Measurements from ENCODE around the gene OSER1. TPM values are rescaled to one million over a fixed set of nuclear protein-coding genes. Genes with fewer than 3 reads are reported as not detected.
A peak's percentile ranks its signal among the peaks of the same experiment; 100 is the strongest.

OSER1 gene
- total and polyA plus RNA-seq, 2 of the 8 experiments (the other 6 are each of a cell fraction or from before 2014, with no cell fraction given), result 24.5 to 31.8 TPM

GRCh38 chr20:44212792-44213191 lies 2.2 kb upstream of the OSER1 start:
- Histone ChIP-seq H2BK120ac (replicated peaks; ENCODE audit: low read depth, low read length) (no peak overlapping the region), H3K79me2 (ENCODE audit: control insufficient read depth in 1 of 2, insufficient read depth in 2 of 2, low read length in 2 of 2) (peaks cover 11 to 30% of the 10 kb centered on the region in 2 experiments), H3K79me1 (ENCODE audit: low read depth, low read length) (peaks cover 5% of the 10 kb centered on the region), H4K20me1 (replicated peaks in 1 of 2; ENCODE audit: control insufficient read depth in 1 of 2, insufficient read depth in 2 of 2, low read length in 2 of 2) (peaks cover 4 to 6% of the 10 kb centered on the region in 2 experiments), H2BK20ac (ENCODE audit: low read length) (no peak overlapping the region), H4K91ac (replicated peaks; ENCODE audit: insufficient read length, low read length) (no peak overlapping the region), H3K23ac (ENCODE audit: insufficient read length) (no peak overlapping the region), H2AFZ (ENCODE audit: low read length) (no peak overlapping the region), H2BK5ac (ENCODE audit: low read depth, low read length) (no peak overlapping the region), H3K14ac (ENCODE audit: insufficient read length) (no peak overlapping the region), H3K9me3 (ENCODE audit: insufficient read depth in 2 of 2, low read depth in 1 of 2, low read length in 1 of 2) (no peaks in the 10 kb centered on the region), H3K4me3 (ENCODE audit: extremely low read depth in 1 of 4, insufficient read depth in 2 of 4, low read depth in 3 of 4, low read length in 4 of 4) (no peak overlapping the region), H3K27ac (ENCODE audit: low read depth, low read length) (no peak overlapping the region), H4K8ac (ENCODE audit: extremely low read depth, insufficient read depth, low read length) (no peak overlapping the region), H3K9ac (replicated peaks in 1 of 4; ENCODE audit: extremely low read depth in 1 of 4, low read depth in 3 of 4, low read length in 3 of 4) (no peak overlapping the region), H4K5ac (ENCODE audit: insufficient read length, low read depth, low read length) (no peak overlapping the region), H2BK15ac (ENCODE audit: low read length) (no peak overlapping the region), H3K23me2 (ENCODE audit: low read depth, low read length) (peaks cover 8% of the 10 kb centered on the region), H3K4me2 (ENCODE audit: insufficient read depth in 1 of 2, low read depth in 2 of 2, low read length in 2 of 2) (no peak overlapping the region), H3K27me3 (replicated peaks in 1 of 4; ENCODE audit: control insufficient read depth in 3 of 4, extremely low read depth in 1 of 4, insufficient read depth in 3 of 4, low read length in 3 of 4) (no peaks in the 10 kb centered on the region), H3K56ac (replicated peaks; ENCODE audit: insufficient read length, low read depth, low read length) (no peak overlapping the region), H3K36me3 (ENCODE audit: control insufficient read depth in 2 of 4, insufficient read depth in 4 of 4, low read length in 3 of 4) (no peaks in the 10 kb centered on the region), H3K4me1 (replicated peaks in 1 of 4; ENCODE audit: control insufficient read depth in 3 of 4, insufficient read depth in 4 of 4, low read length in 3 of 4) (peaks cover 1 to 6% (median 5%) of the 10 kb centered on the region in 4 experiments), H3K4ac (replicated peaks; ENCODE audit: insufficient read length, low read depth, low read length) (no peak overlapping the region), H2AK5ac (ENCODE audit: low read depth, low read length) (no peak overlapping the region), H3K18ac (ENCODE audit: extremely low read depth, low read length) (no peak overlapping the region), H2BK12ac (ENCODE audit: low read depth, low read length) (no peak overlapping the region)
- FAIRE-seq (no peak), DNase-seq (ENCODE audit: low read depth in 1 of 2, low spot score in 2 of 2) (peak in 1 of 2 experiments; percentile 0)
- ChIA-PET POLR2A (ENCODE audit: partially characterized antibody) (no interaction called here), CTCF (ENCODE audit: partially characterized antibody) (interaction anchor here (0.8 to 11.2 kb wide), 9 partner anchors 8 to 249 kb away, joined by 3 to 153 read pairs (median 4); partner anchors contain the start of gene FITM2)
- 89% methylated on average over 4 of the region's 4 CpGs; no CpG with 5 or more reads in 1 of the 2 experiments for WGBS, 2 experiments (ENCODE audit: extremely low coverage in 1 of 2, insufficient coverage in 1 of 2, insufficient read length in 1 of 2, insufficient replicate concordance in 2 of 2, low coverage in 1 of 2, low lambda C conversion rate in 2 of 2, missing lambda C conversion rate in 1 of 2)
- TF ChIP-seq SP4 (IDR thresholded peaks at IDR 0.05; ENCODE audit: low read length), result no peak
- no peak for TF ChIP-seq GTF2F1 (IDR thresholded peaks at IDR 0.05; ENCODE audit: borderline replicate concordance, low read depth, low read length)
- TF ChIP-seq POLR2AphosphoS5 (IDR thresholded peaks at IDR 0.05; ENCODE audit: low read depth, low read length), result no peak
- TF ChIP-seq EGR1 (IDR thresholded peaks at IDR 0.05; ENCODE audit: borderline replicate concordance, low read depth, low read length), result no peak
- TF ChIP-seq SIN3A (conservative IDR thresholded peaks at IDR 0.05 in 1 of 2, IDR thresholded peaks at IDR 0.05 in 1 of 2; ENCODE audit: low read depth in 1 of 2, low read length in 2 of 2), result no peak
- TF ChIP-seq CTBP2 (IDR thresholded peaks at IDR 0.05; ENCODE audit: borderline replicate concordance, insufficient read depth, insufficient read length, low read length), result no peak
- no peak for TF ChIP-seq CBX5 (IDR thresholded peaks at IDR 0.05; ENCODE audit: low read depth, low read length)
- no peak for TF ChIP-seq TBP (IDR thresholded peaks at IDR 0.05; ENCODE audit: low read depth, low read length)
- TF ChIP-seq ATF2 (IDR thresholded peaks at IDR 0.05; ENCODE audit: low read length), result no peak
- TF ChIP-seq CHD1 (IDR thresholded peaks at IDR 0.05; ENCODE audit: low read depth, low read length), result no peak
- no peak for TF ChIP-seq SAP30 (IDR thresholded peaks at IDR 0.05; ENCODE audit: insufficient read depth, insufficient replicate concordance, low read length)
- no peak for TF ChIP-seq RAD21 (IDR thresholded peaks at IDR 0.05 in 1 of 2, conservative IDR thresholded peaks at IDR 0.05 in 1 of 2; ENCODE audit: low read depth in 2 of 2, low read length in 2 of 2)
